ENCODE measurements around the gene STEAP4. TPM values are rescaled to one million over a fixed set of nuclear protein-coding genes. Genes with fewer than 3 reads are reported as not detected.
A peak's percentile ranks its signal among the peaks of the same experiment; 100 is the strongest.

Gene STEAP4
- total RNA-seq, 1 experiment from 2014 or later, result not detected

DNA sequence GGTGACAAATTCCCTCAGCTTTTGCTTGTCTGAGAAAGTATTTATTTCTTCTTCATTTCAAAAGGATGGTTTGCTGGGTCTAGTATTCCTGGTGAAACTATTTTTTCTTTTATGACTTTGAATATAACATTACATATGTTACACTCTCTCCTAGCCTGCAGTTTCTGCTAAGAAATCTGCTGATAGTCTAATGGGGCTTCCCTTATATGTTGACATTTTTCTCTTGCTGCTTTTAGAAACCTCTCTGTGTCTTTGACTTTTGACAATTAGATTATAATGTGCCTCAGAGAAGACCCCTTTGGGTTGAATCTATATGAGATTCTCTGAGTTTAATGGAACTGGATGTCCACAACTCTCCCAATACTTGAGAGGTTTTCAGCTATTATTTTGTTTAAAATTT, 53.1 kb downstream of the STEAP4 start:
- Mint-ChIP-seq H3K9me3 (ENCODE audit: unreplicated experiment) (peaks cover 20% of the 10 kb centered on the region), H3K36me3 (ENCODE audit: insufficient read depth, unreplicated experiment) (no peaks in the 10 kb centered on the region), H3K4me3 (ENCODE audit: unreplicated experiment) (no peak overlapping the region), H3K4me1 (ENCODE audit: insufficient read depth, unreplicated experiment) (peaks cover 44% of the 10 kb centered on the region), H3K27ac (ENCODE audit: low read depth, unreplicated experiment) (peak overlapping the region; percentile 50), H3K27me3 (ENCODE audit: insufficient read depth, unreplicated experiment) (no peaks in the 10 kb centered on the region)
- no TSS peak for BruUV-seq (replicated peaks)
- intact Hi-C loops (cut with micrococcal nuclease), result loop anchor here (10.0 kb wide), 1 partner anchor 61 kb away; no protein-coding TSS in a partner anchor
- CTCF ChIA-PET, result interaction anchor here (1.4 to 5.3 kb wide), 3 partner anchors 10 to 106 kb away, joined by 4 to 30 read pairs (median 9); no protein-coding TSS in a partner anchor
- TF ChIP-seq, protein P1, sequence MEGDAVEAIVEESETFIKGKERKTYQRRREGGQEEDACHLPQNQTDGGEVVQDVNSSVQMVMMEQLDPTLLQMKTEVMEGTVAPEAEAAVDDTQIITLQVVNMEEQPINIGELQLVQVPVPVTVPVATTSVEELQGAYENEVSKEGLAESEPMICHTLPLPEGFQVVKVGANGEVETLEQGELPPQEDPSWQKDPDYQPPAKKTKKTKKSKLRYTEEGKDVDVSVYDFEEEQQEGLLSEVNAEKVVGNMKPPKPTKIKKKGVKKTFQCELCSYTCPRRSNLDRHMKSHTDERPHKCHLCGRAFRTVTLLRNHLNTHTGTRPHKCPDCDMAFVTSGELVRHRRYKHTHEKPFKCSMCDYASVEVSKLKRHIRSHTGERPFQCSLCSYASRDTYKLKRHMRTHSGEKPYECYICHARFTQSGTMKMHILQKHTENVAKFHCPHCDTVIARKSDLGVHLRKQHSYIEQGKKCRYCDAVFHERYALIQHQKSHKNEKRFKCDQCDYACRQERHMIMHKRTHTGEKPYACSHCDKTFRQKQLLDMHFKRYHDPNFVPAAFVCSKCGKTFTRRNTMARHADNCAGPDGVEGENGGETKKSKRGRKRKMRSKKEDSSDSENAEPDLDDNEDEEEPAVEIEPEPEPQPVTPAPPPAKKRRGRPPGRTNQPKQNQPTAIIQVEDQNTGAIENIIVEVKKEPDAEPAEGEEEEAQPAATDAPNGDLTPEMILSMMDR (IDR thresholded peaks at IDR 0.05; ENCODE audit: unreplicated experiment), result no peak
- no peak for DNase-seq (ENCODE audit: unreplicated experiment)
- POLR2A ChIA-PET, result interaction anchor here (0.7 kb wide), 1 partner anchor 59 kb away, joined by 3 read pairs; no protein-coding TSS in a partner anchor

DNA sequence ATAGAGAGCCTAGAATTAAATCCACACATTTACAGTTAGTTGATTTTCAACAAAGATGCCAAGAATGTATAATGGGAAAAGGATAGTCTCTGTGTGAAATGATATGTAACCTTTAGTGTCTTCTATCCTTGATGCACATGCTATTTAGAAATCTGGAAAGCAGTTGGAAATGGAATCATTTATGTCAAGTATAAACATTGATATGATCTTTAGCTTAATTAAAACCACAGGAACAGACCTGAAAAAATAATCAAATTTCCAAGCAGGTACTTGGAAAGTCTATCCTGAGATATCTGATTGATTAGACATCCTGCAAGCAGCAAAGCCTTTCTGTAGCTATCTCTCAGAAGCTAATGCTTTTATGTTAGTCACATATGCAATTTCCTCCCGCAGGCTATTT, 62.4 kb downstream of the STEAP4 start:
- H3K4me3 Mint-ChIP-seq (ENCODE audit: unreplicated experiment), result no peak overlapping the region

DNA sequence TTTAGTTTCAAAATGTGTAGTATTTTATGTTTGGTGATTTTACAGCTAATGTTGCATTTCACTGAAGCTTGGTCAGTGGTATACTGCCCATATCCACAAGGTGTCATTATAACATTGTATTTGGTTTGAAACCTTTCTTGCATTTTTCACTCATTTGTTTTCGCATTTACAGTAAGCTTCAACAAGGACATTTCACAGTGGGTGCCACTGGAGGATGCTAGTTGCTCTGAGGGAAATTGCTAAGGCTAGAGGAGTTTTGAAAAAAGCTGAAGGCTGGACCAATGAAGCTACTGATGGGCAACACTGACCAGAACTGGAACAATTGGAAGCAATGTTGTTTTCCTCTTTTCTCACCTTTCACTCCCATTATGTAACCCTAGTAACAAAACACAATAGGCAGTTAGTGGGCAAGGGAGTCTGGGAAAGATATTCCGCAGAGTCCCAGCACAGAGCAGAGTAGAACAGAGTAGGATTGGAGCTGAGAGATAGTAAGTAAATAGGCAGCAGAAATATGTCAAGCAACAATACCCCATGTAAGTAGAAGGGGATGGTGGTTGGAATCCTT, 63.3 kb downstream of the STEAP4 start:
- ChIA-PET POLR2A (no interaction called here), CTCF (interaction anchor here (0.6 to 10.9 kb wide), 40 partner anchors 11 to 1875 kb away, joined by 3 to 229 read pairs (median 3); partner anchors contain the start of gene SRI)
- BruUV-seq (replicated peaks), result no TSS peak
- TF ChIP-seq, protein P1 (IDR thresholded peaks at IDR 0.05; ENCODE audit: unreplicated experiment), result peak; percentile 73
- no peaks in the 10 kb centered on the region for H3K27me3 Mint-ChIP-seq (ENCODE audit: insufficient read depth, unreplicated experiment)
- peak; percentile 57 for DNase-seq (ENCODE audit: unreplicated experiment)
- no peaks in the 10 kb centered on the region for H3K4me1 Mint-ChIP-seq (ENCODE audit: insufficient read depth, unreplicated experiment)
- no peaks in the 10 kb centered on the region for H3K36me3 Mint-ChIP-seq (ENCODE audit: insufficient read depth, unreplicated experiment)
- no peak overlapping the region for H3K27ac Mint-ChIP-seq (ENCODE audit: low read depth, unreplicated experiment)
- H3K4me3 Mint-ChIP-seq (ENCODE audit: unreplicated experiment), result no peak overlapping the region
- intact Hi-C loops (cut with micrococcal nuclease), result loop anchor here (1.0 to 10.0 kb wide), 4 partner anchors 115 to 1379 kb away; no protein-coding TSS in a partner anchor
- no peaks in the 10 kb centered on the region for H3K9me3 Mint-ChIP-seq (ENCODE audit: unreplicated experiment)

More for the DNA sequence above, 62.4 kb downstream of the STEAP4 start:
- Mint-ChIP-seq H3K27ac (ENCODE audit: low read depth, unreplicated experiment) (no peak overlapping the region), H3K4me1 (ENCODE audit: insufficient read depth, unreplicated experiment) (no peaks in the 10 kb centered on the region), H3K9me3 (ENCODE audit: unreplicated experiment) (no peaks in the 10 kb centered on the region), H3K27me3 (ENCODE audit: insufficient read depth, unreplicated experiment) (no peaks in the 10 kb centered on the region), H3K36me3 (ENCODE audit: insufficient read depth, unreplicated experiment) (no peaks in the 10 kb centered on the region)
- no TSS peak for BruUV-seq (replicated peaks)
- CTCF ChIA-PET, result interaction anchor here (0.6 to 10.9 kb wide), 19 partner anchors 10 to 1378 kb away, joined by 3 to 229 read pairs (median 5); partner anchors contain the start of gene SRI
- DNase-seq (ENCODE audit: unreplicated experiment), result no peak
- TF ChIP-seq, protein P1 (IDR thresholded peaks at IDR 0.05; ENCODE audit: unreplicated experiment), result no peak
- POLR2A ChIA-PET, result no interaction called here
- intact Hi-C loops (cut with micrococcal nuclease), result loop anchor here (5.0 to 10.0 kb wide), 2 partner anchors 301 to 1378 kb away; no protein-coding TSS in a partner anchor

- no peak overlapping the region for H3K4me3 Mint-ChIP-seq (ENCODE audit: unreplicated experiment)
- CTCF ChIA-PET, result interaction anchor here (10.9 kb wide), 1 partner anchor 120 kb away, joined by 229 read pairs; no protein-coding TSS in a partner anchor
- no peak for DNase-seq (ENCODE audit: unreplicated experiment)
- intact Hi-C loops (cut with micrococcal nuclease), result loop anchor here (5.0 to 10.0 kb wide), 2 partner anchors 305 to 1382 kb away; no protein-coding TSS in a partner anchor
- BruUV-seq (replicated peaks), result no TSS peak
- H3K27me3 Mint-ChIP-seq (ENCODE audit: insufficient read depth, unreplicated experiment), result peaks cover 14% of the 10 kb centered on the region
- H3K36me3 Mint-ChIP-seq (ENCODE audit: insufficient read depth, unreplicated experiment), result no peaks in the 10 kb centered on the region
- TF ChIP-seq, protein P1 (IDR thresholded peaks at IDR 0.05; ENCODE audit: unreplicated experiment), result no peak
- POLR2A ChIA-PET, result no interaction called here
- no peaks in the 10 kb centered on the region for H3K9me3 Mint-ChIP-seq (ENCODE audit: unreplicated experiment)
- no peak overlapping the region for H3K27ac Mint-ChIP-seq (ENCODE audit: low read depth, unreplicated experiment)
- no peaks in the 10 kb centered on the region for H3K4me1 Mint-ChIP-seq (ENCODE audit: insufficient read depth, unreplicated experiment)
These were observed 66.8 kb downstream of the STEAP4 start for GRCh38 chr7:88239852-88240251.
